Activated naive CD4-positive, alpha-beta T cell treated with anti-CD3 and anti-CD28 coated beads, Interleukin-2, amount 50 U/mL, for 72 hours (primary cell): ENCODE results near the gene ADRA2C. TPM values are rescaled to one million over a fixed set of nuclear protein-coding genes. Genes with fewer than 3 reads are reported as not detected.

ENCODE experiments used
- ATAC-seq, 2 donors: fragments of 150-1000 bp; cut with Tn5 transposase; 2 replicates each; pipeline ENCODE4 v1.10.0; 2021; ENCODE audit warnings: mild to moderate bottlenecking in 2 of 2, moderate library complexity in 2 of 2
- DNase-seq, 2 donors: peaks; one replicate each; pipeline ENCODE4 v3.0.0; 2021 to 2022; ENCODE audit warnings: low spot score in 2 of 2
- H3K27ac Mint-ChIP-seq, 2 donors: one replicate each; pipeline ENCODE4 v1.8.0; 2022; ENCODE audit warnings: mild to moderate bottlenecking in 2 of 2, mixed read lengths in 2 of 2
- H3K36me3 Mint-ChIP-seq, 2 donors: one replicate each; pipeline ENCODE4 v1.8.0; 2022; ENCODE audit warnings: mixed read lengths in 2 of 2
- H3K9me3 Mint-ChIP-seq, 2 donors: one replicate each; pipeline ENCODE4 v1.8.0; 2022; ENCODE audit warnings: mixed read lengths in 2 of 2
- total RNA-seq, 2 donors: library from RNA; stranded (reverse); gene quantifications; one replicate each; pipeline ENCODE4 v1.2.3, GENCODE V29; 2022

The ADRA2C gene
- total RNA-seq, 2 donors from 2014 or later, result 0.35 TPM; not detected in 1

GRCh38 chr4:3729188-3729881 is 36.9 kb upstream of the ADRA2C start:
- Mint-ChIP-seq H3K9me3 (no peaks in the 10 kb centered on the region), H3K27ac (no peak overlapping the region), H3K36me3 (no peaks in the 10 kb centered on the region)
- DNase-seq (no peak), ATAC-seq (no peak)

- ATAC-seq (no peak), DNase-seq (no peak)
- Mint-ChIP-seq H3K27ac (no peak overlapping the region), H3K9me3 (no peaks in the 10 kb centered on the region), H3K36me3 (no peaks in the 10 kb centered on the region)
Observed at GRCh38 chr4:3729882-3730226, 36.3 kb upstream of the ADRA2C start.

- ATAC-seq (no peak), DNase-seq (no peak)
- H3K27ac Mint-ChIP-seq, result no peak overlapping the region
- no peaks in the 10 kb centered on the region for H3K36me3 Mint-ChIP-seq
- H3K9me3 Mint-ChIP-seq, result no peaks in the 10 kb centered on the region
Observed at GRCh38 chr4:3730422-3731190, 35.6 kb upstream of the ADRA2C start.

GRCh38 chr4:3732076-3733028 is 33.8 kb upstream of the ADRA2C start:
- no peak overlapping the region for H3K27ac Mint-ChIP-seq
- no peaks in the 10 kb centered on the region for H3K9me3 Mint-ChIP-seq
- no peaks in the 10 kb centered on the region for H3K36me3 Mint-ChIP-seq
- ATAC-seq (no peak), DNase-seq (no peak)

GRCh38 chr4:3733195-3733594 is 33.0 kb upstream of the ADRA2C start:
- Mint-ChIP-seq H3K9me3 (no peaks in the 10 kb centered on the region), H3K36me3 (no peaks in the 10 kb centered on the region), H3K27ac (no peak overlapping the region)
- DNase-seq, result no peak
- no peak for ATAC-seq

- DNase-seq, result no peak
- H3K9me3 Mint-ChIP-seq, result no peaks in the 10 kb centered on the region
- ATAC-seq, result no peak
- H3K36me3 Mint-ChIP-seq, result no peaks in the 10 kb centered on the region
- H3K27ac Mint-ChIP-seq, result no peak overlapping the region
Observed at GRCh38 chr4:3735196-3735595, 31.0 kb upstream of the ADRA2C start.

- no peak for ATAC-seq
- no peak for DNase-seq
- H3K9me3 Mint-ChIP-seq, result no peaks in the 10 kb centered on the region
- H3K36me3 Mint-ChIP-seq, result no peaks in the 10 kb centered on the region
- no peak overlapping the region for H3K27ac Mint-ChIP-seq
Observed at GRCh38 chr4:3736290-3736689, 29.9 kb upstream of the ADRA2C start.

GRCh38 chr4:3736806-3737205 is 29.4 kb upstream of the ADRA2C start:
- no peak for ATAC-seq
- DNase-seq, result no peak
- no peaks in the 10 kb centered on the region for H3K9me3 Mint-ChIP-seq
- no peak overlapping the region for H3K27ac Mint-ChIP-seq
- no peaks in the 10 kb centered on the region for H3K36me3 Mint-ChIP-seq

- peaks cover 0 to 9% of the 10 kb centered on the region in 2 donors for H3K36me3 Mint-ChIP-seq
- DNase-seq (no peak), ATAC-seq (no peak)
- H3K9me3 Mint-ChIP-seq, result no peaks in the 10 kb centered on the region
- no peak overlapping the region for H3K27ac Mint-ChIP-seq
Observed at GRCh38 chr4:3739577-3739976, 26.6 kb upstream of the ADRA2C start.

GRCh38 chr4:3740256-3740655 is 25.9 kb upstream of the ADRA2C start:
- no peak for DNase-seq
- H3K36me3 Mint-ChIP-seq, result peaks cover 0 to 9% of the 10 kb centered on the region in 2 donors
- no peaks in the 10 kb centered on the region for H3K9me3 Mint-ChIP-seq

GRCh38 chr4:3741217-3742011 is 24.8 kb upstream of the ADRA2C start:
- no peak overlapping the region for H3K27ac Mint-ChIP-seq
- H3K9me3 Mint-ChIP-seq, result peaks cover 0 to 5% of the 10 kb centered on the region in 2 donors
- peaks cover 5 to 9% of the 10 kb centered on the region in 2 donors for H3K36me3 Mint-ChIP-seq
- no peak for ATAC-seq
- DNase-seq, result no peak

More at GRCh38 chr4:3740256-3740655, 25.9 kb upstream of the ADRA2C start:
- no peak overlapping the region for H3K27ac Mint-ChIP-seq
- no peak for ATAC-seq

GRCh38 chr4:3742610-3743009 is 23.6 kb upstream of the ADRA2C start:
- H3K27ac Mint-ChIP-seq, result no peak overlapping the region
- DNase-seq, result no peak

GRCh38 chr4:3744232-3744631 is 22.0 kb upstream of the ADRA2C start:
- peaks cover 0 to 5% of the 10 kb centered on the region in 2 donors for H3K9me3 Mint-ChIP-seq
- DNase-seq (no peak), ATAC-seq (no peak)
- no peak overlapping the region for H3K27ac Mint-ChIP-seq
- H3K36me3 Mint-ChIP-seq, result peaks cover 5 to 9% of the 10 kb centered on the region in 2 donors

More at GRCh38 chr4:3742610-3743009, 23.6 kb upstream of the ADRA2C start:
- Mint-ChIP-seq H3K36me3 (peaks cover 5 to 9% of the 10 kb centered on the region in 2 donors), H3K9me3 (peaks cover 0 to 5% of the 10 kb centered on the region in 2 donors)
- no peak for ATAC-seq

- ATAC-seq (no peak), DNase-seq (no peak)
- H3K9me3 Mint-ChIP-seq, result peaks cover 0 to 5% of the 10 kb centered on the region in 2 donors
- H3K27ac Mint-ChIP-seq, result no peak overlapping the region
- peaks cover 5 to 9% of the 10 kb centered on the region in 2 donors for H3K36me3 Mint-ChIP-seq
Observed at GRCh38 chr4:3744901-3745300, 21.3 kb upstream of the ADRA2C start.

- Mint-ChIP-seq H3K36me3 (peaks cover 5 to 9% of the 10 kb centered on the region in 2 donors), H3K9me3 (peaks cover 0 to 5% of the 10 kb centered on the region in 2 donors), H3K27ac (no peak overlapping the region)
- DNase-seq (no peak), ATAC-seq (no peak)
Observed at GRCh38 chr4:3745886-3746656, 20.1 kb upstream of the ADRA2C start.
